SK-N-SH (cell line): ENCODE data around the gene GFOD2.

Source experiments
- EP300 ChIP-seq, 2 experiments: IDR thresholded peaks; 2 replicates each; pipeline versions ENCODE4 v1.4.0 to v1.6.1; 2012; ENCODE audit warnings: borderline replicate concordance in 1 of 2, low read depth in 1 of 2, low read length in 1 of 2
- FOXM1 ChIP-seq: IDR thresholded peaks from 2 replicates; pipeline ENCODE4 v1.4.0; 2012; ENCODE audit warnings: low read depth, mild to moderate bottlenecking
- YY1 ChIP-seq: IDR thresholded peaks from 2 replicates; pipeline ENCODE4 v1.4.0; 2012; ENCODE audit warnings: low read depth, mild to moderate bottlenecking
- TF ChIP-seq, protein P1 (sequence below): fragments of 150-350 bp; IDR thresholded peaks from 2 replicates; pipeline ENCODE4 v1.6.1; 2017; ENCODE audit warnings: antibody characterized with exemption, low read length, low read depth, borderline replicate concordance
- TF ChIP-seq, protein P2 (sequence below): fragments of 200-600 bp; sonication (generic); IDR thresholded peaks from 2 replicates; pipeline ENCODE4 v1.6.1; 2017; ENCODE audit warnings: antibody characterized with exemption, mild to moderate bottlenecking, moderate library complexity

DNA sequence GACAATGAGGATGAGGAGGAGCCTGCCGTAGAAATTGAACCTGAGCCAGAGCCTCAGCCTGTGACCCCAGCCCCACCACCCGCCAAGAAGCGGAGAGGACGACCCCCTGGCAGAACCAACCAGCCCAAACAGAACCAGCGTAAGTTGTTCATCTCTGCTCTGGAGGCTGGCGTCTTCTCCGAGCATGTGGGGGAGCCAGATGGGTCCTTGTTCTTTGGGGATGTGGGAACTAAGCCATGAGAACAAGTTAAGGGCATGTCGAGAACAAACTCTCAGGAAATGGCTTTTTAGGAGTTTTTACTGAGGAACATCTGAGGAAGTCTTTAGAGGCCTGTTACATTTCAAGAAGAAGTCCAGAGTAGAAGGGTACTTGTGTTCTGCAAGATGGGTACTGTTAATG lies 82.4 kb downstream of the GFOD2 start:
- TF ChIP-seq, protein P1, sequence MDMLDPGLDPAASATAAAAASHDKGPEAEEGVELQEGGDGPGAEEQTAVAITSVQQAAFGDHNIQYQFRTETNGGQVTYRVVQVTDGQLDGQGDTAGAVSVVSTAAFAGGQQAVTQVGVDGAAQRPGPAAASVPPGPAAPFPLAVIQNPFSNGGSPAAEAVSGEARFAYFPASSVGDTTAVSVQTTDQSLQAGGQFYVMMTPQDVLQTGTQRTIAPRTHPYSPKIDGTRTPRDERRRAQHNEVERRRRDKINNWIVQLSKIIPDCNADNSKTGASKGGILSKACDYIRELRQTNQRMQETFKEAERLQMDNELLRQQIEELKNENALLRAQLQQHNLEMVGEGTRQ = no peak
- TF ChIP-seq YY1 (no peak), FOXM1 (no peak), EP300 (IDR thresholded peaks at IDR 0.05; ENCODE audit: borderline replicate concordance in 1 of 2, low read depth in 1 of 2, low read length in 1 of 2) (no peak)
- TF ChIP-seq, protein P2, sequence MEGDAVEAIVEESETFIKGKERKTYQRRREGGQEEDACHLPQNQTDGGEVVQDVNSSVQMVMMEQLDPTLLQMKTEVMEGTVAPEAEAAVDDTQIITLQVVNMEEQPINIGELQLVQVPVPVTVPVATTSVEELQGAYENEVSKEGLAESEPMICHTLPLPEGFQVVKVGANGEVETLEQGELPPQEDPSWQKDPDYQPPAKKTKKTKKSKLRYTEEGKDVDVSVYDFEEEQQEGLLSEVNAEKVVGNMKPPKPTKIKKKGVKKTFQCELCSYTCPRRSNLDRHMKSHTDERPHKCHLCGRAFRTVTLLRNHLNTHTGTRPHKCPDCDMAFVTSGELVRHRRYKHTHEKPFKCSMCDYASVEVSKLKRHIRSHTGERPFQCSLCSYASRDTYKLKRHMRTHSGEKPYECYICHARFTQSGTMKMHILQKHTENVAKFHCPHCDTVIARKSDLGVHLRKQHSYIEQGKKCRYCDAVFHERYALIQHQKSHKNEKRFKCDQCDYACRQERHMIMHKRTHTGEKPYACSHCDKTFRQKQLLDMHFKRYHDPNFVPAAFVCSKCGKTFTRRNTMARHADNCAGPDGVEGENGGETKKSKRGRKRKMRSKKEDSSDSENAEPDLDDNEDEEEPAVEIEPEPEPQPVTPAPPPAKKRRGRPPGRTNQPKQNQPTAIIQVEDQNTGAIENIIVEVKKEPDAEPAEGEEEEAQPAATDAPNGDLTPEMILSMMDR = no peak
